HG02759 (cell line): ENCODE measurements around the gene NAGA.
"Not testable (repeated sequence)": the region's sequence is repeated elsewhere in the genome, so short reads cannot be mapped to it uniquely, and the experiment has no call there.

ENCODE experiments used
- ATAC-seq: cut with Tn5 transposase; IDR thresholded peaks from one replicate; pipeline ENCODE4 v1.9.1; 2021; ENCODE audit warnings: mild to moderate bottlenecking, moderate library complexity; ENCODE audit not compliant: unreplicated experiment

The NAGA gene

DNA sequence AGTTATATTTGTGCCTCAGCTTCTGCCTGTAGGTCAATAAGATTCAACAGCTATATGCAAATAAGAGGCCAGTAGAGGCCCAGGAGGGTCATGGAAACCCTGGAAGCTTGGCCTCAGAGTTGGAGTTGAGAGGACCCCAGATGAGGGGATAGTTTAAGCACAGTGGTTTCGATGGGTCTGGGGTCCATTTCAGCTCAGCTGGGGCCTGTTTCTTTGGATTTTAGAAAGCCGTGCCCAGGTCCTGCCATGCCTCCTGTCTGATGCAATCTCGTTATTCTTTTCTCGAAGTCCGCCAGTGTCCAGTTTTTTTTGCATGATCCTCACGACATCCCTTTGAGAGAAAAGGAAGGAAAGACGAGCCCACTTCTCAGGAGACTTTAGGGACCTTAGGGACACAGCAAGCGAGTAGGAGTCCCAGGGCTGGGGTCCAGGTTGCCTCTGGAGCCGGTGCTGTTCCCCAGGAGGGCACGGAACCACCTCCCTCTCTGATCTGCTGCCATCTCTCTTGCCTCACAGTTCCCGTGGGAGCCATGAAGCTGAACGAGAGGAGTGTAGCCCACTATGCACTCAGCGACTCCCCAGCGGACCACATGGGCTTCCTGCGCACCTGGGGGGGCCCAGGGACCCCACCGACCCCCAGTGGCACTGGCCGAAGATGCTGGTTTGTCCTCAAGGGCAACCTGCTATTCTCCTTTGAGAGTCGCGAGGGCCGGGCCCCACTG is 6.3 kb upstream of the NAGA start:
- no peak for ATAC-seq

- ATAC-seq: no peak
These were observed 4.4 kb upstream of the NAGA start for GRCh38 chr22:42074846-42075676.

DNA sequence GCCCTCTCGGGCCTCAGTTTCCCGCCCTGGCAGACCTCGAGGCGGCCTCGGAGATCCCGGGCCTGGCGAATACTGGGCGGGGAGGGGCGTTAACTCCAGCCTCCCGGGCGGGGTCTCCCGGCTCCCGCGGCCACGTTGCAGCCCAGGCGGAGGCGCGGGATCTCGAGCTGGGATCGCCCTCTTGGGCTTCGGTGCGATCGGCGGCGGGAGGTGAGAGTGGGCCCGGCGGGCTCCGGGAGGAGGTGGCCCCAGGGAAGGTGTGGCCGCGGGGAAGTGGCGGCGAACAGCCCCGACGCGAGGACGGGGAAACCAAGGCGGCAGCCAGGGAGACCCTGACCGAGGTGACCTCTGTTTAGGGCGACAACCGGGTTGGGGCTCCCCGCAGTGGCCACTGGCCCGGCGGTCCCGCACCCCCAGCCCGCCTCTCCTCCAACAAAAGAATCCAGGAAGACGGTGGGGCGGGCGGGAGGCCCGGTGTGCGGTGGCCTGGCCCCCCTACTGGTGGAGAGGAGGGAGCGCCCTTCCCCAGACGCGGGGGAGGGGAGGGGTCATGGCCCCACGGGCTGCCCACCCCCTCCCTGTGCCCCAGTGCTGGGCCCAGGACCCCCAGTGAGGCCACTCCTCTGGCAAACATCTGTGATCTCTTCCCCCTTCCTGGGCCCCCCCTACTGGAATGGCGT is 3.7 kb upstream of the NAGA start, which contains the start of gene PHETA2:
Gene PHETA2 (plus strand): TSS at position 117 of the 680 bp plus-strand sequence. CDS start 3,046 bp downstream, outside the sequence.
- ATAC-seq: no peak

- ATAC-seq: no peak
These were observed 3.0 kb upstream of the NAGA start for GRCh38 chr22:42073621-42074041.

- ATAC-seq: no peak
These were observed 2.2 kb upstream of the NAGA start for GRCh38 chr22:42072606-42073330.

GRCh38 chr22:42071508-42071907 is 896 bp upstream of the NAGA start:
- not testable (repeated sequence) for ATAC-seq

DNA sequence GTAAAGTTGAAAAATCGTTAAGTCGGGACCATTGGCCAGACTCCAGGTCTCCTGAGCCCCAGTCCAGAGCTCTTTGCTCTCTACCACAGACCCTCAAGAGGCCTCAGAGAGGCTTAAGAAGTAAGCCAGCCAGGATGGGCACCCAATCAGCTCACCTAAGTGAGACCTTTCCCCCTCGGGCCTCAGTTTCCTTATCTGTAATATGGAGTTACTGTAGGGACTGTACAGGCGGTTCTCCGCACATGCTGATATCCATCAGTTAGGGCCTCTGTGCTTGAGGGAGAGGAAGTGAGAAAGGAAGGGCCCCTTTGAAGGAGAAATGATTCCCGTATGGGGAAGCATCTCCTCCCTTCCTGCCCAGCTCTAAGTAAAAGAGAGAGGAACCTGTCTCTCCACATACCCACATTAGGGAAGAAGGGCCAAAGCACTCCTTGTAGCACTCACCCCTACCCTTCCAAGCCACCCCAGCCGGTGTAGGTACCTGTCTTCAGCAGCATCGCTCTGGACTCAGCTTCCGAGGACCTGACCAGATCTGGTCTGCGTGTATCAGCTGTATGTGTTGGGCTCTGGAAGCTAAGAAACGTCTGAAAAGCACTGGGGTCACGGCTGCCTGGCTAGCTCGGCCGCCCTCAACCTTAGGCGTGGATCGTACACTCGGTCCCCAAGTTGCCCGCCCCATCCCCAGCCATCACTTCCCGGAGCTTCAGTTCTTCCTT is 653 bp downstream of the NAGA start:
- peak; percentile 10 for ATAC-seq

- no peak for ATAC-seq
These were observed 2.3 kb downstream of the NAGA start for GRCh38 chr22:42068291-42068690.

DNA sequence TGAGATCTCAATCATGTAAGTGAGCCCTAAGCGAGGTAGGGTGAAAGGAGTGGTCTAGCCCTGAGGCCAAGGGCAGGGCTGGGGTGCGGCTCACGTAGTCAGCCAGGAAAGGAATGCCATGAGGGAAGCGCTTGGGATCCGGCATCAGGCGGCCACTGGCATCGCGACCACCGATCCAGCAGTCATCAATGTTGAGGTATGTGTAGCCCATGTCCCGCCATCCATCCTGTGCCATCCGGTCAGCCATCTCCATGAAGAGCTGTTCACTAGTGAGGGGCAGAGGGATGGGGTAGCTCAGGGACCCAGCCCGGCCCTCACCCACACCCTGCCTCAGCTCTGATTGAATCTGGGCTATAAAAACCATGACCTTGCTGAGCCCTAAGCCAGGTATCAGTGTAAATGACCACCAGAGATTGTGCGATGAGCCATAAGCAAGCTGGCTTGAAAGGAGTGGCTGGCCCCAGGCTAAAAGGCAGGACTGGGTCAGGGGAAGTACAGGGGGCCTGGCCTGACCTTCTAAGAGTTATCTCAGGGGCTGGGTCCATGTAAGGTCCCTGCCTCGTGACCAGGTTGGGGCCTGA is 2.9 kb downstream of the NAGA start:
- no peak for ATAC-seq

DNA sequence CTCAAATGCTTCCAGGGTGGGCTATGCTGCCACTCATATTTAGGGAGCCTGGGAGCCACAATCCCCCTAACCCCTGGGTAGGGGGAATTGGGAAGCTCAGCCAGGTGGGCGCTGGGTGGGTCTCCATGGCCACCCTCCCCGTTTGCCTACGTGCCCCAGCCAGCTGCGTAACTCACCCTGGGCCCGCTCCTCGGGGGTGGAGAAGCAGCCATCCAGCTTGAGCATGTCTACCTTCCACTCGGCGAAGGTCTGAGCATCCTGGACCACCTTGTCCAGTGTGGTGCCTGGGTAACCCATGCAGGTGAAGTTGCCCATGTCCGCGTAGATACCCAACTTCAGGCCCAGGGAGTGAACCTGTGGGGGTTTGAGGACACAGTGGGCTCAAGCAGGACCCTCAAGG is 3.7 kb downstream of the NAGA start:
- ATAC-seq: no peak

GRCh38 chr22:42066126-42066761 is 4.4 kb downstream of the NAGA start:
- ATAC-seq: no peak

- ATAC-seq: no peak
These were observed 5.0 kb downstream of the NAGA start for GRCh38 chr22:42065438-42066125.

GRCh38 chr22:42064629-42065028 is 6.0 kb downstream of the NAGA start:
- ATAC-seq: no peak

DNA sequence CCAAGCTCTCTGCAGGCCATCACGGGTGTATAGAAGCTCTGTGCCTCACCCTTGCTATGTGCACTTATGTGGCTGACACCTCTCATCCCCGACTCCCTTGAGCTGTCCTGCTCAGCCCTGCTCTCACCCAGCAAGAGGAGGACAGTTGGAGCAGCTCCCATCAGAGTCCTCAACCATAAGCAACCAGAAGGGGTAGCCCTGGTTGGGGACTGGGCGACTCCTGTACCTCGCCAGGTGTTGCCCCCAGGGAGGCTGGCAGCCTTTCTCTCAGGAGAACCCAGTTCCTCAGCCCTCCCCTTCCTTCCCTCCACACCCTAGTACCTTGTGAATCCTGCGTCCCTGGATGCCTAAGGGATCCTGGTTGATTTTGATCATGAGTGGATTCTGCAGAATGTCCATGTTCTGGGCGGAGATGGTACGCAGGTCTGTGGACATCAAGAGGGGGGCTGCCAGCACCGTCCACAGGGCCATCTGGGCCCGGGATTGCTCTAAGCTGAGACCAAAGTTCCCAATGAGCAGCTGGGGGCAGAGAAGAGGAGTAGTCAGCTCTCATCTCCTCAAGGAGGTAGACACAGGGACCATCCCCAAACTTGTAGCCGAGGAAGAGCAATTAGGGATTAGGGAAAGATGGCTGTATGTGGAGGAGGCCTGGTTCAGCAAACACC is 8.0 kb downstream of the NAGA start:
- no peak for ATAC-seq

DNA sequence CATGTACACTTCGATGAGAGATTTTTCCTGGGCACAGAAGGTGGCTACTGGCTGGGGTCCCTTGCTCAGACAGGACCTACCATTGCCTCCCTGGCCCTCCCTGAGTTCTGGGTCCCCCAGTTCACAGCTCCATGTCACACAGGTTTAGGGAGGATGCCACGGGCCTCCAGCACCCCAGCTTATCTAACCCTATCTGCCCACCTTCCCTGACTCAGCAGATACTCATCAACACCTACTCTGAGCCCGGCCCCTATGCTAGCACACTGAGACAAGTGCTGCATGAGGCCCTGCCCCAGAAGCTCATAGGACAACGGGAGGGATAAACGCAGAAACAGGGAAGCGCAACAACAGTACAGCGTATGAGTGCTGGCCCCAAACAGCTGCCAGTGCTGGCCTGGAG is 9.6 kb downstream of the NAGA start:
- ATAC-seq: no peak

DNA sequence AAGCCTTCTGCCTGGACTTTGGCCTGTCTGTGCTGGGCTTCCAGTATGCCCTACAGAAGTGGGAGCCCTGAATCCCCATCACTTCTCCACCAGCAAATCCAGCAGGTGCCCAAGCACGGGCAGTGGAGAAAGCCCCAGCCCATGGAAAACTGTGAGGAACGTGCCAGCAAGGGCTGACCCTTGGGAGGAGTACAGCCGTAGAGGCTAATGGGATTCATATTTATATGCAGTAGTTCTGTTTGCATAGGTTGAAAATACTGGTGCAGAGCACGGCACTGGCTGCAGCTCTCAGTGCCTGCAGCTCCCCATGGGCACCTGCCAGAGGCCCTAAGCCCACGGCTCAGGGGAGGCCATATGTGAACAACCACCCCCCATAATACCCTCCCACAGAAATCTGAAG is 10.1 kb downstream of the NAGA start:
- no peak for ATAC-seq

DNA sequence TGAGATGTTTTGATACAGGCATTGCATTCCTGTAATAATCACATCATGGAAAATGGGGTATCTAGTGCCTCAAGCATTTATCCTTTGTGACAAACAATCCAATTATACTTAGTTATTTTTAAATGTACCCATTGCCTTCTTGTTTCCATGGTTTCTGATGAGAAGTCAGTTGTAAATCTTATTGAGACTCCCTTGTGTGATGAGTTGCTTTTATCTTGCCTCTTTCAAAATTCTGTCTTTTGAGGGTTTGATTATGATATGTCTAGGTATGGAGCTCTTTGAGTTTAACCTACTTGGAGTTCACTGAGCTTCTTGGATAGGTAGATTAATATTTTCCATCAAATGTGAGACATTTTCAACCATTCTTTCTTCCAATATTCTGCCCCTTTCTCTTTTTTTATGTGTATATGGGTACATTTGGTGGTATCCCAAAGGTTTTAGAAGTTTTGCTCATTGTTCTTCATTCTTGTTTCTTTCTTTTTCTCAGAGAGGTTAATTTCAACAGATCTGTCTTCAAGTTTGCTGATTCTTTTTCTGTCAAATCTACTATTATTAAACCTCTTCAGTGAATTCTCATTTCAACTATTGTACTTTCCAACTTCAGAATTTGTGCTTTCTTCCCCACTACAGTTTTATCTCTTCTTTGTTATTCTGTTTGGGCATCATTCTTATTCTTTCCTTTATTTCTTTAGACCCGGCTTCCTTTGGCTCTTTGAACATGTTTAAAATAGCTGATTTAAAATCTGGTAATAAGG is 13.7 kb downstream of the NAGA start:
- ATAC-seq: no peak

DNA sequence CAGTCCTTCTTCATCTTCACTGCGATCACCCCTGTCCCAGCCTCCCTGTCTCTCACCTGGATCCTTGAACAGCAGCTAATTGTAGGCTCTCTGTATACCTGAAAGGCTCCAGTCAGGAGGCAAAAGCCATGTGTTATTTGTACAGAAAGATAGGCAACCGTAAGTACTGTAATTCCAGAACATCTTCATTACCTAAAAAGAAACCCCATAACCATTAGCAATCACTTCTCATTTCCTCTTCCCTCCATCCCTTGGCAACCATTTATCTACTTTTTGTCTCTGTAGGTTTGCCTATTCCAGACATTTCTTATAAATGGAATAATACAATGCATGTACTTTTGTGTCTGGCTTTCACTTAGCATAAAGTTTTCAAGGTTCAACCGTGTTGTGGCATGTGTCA is 17.8 kb downstream of the NAGA start:
- ATAC-seq: no peak
